K562 (cell line): ENCODE data around the gene GORASP1. TPM values are rescaled to one million over a fixed set of nuclear protein-coding genes. Genes with fewer than 3 reads are reported as not detected.

Experiments
- CHD1 ChIP-seq: fragments of 200-600 bp; sonication (generic); IDR thresholded peaks from one replicate; pipeline ENCODE4 v1.6.1; 2012; ENCODE audit warnings: mild to moderate bottlenecking, moderate library complexity, low read length, inconsistent platforms
- ERF ChIP-seq: fragments of 450-650 bp; formaldehyde crosslinking; IDR thresholded peaks from 2 replicates; pipeline ENCODE4 v1.4.0; 2020; ENCODE audit warnings: mild to moderate bottlenecking, mixed read lengths
- ETV6 ChIP-seq, 3 experiments: fragments of 150-350 bp in 1 of 3; sonication (generic) in 1 of 3; formaldehyde crosslinking in 1 of 3; IDR thresholded peaks; 2 replicates each; pipeline versions ENCODE4 v1.6.1 to v1.8.0; 2014 to 2022; ENCODE audit warnings: borderline replicate concordance in 2 of 3, low read depth in 2 of 3, antibody characterized with exemption in 1 of 3, low read length in 1 of 3, mild to moderate bottlenecking in 1 of 3, missing genetic modification reagents in 1 of 3
- GABPB2 ChIP-seq: fragments of 250-450 bp; sonication (Bioruptor Pico); conservative IDR thresholded peaks from 2 replicates; pipeline ENCODE4 v1.5.1; 2021; ENCODE audit warnings: mild to moderate bottlenecking
- LARP7 ChIP-seq: fragments of 450-650 bp; IDR thresholded peaks from 2 replicates; pipeline ENCODE4 v1.6.1; 2016
- NCOA6 ChIP-seq: fragments of 450-650 bp; IDR thresholded peaks from 2 replicates; pipeline ENCODE4 v1.6.1; 2017; ENCODE audit warnings: mild to moderate bottlenecking
- NR2C2 ChIP-seq, 2 experiments: fragments of 200-800 bp in 1 of 2; sonication (Bioruptor generic) in 1 of 2; sonication (generic) in 1 of 2; formaldehyde crosslinking in 1 of 2; IDR thresholded peaks; 2 replicates each; pipeline versions ENCODE4 v1.6.1 to v1.8.0; 2016 to 2022; ENCODE audit warnings: mild to moderate bottlenecking in 1 of 2, missing compliant biosample characterization in 1 of 2, missing genetic modification characterization in 1 of 2, missing genetic modification reagents in 1 of 2
- NRF1 ChIP-seq, 2 experiments: fragments of 450-650 bp; IDR thresholded peaks in 1 of 2; conservative IDR thresholded peaks in 1 of 2; 2 replicates each; pipeline ENCODE4 v1.6.1; 2014; ENCODE audit warnings: mild to moderate bottlenecking in 2 of 2
- PML ChIP-seq: IDR thresholded peaks from 2 replicates; pipeline ENCODE4 v1.6.1; 2012; ENCODE audit warnings: low read length, inconsistent platforms
- POLR2B ChIP-seq: fragments of 450-650 bp; IDR thresholded peaks from 2 replicates; pipeline ENCODE4 v1.6.1; 2018; ENCODE audit warnings: low read depth; ENCODE audit not compliant: partially characterized antibody
- RCOR1 ChIP-seq, 2 experiments: IDR thresholded peaks; 2 replicates each; pipeline ENCODE4 v1.6.1; 2012; ENCODE audit warnings: low read depth in 2 of 2, low read length in 2 of 2, borderline replicate concordance in 1 of 2, improper control_type of control experiment in 1 of 2
- ZNF431 ChIP-seq: sonication (generic); formaldehyde crosslinking; IDR thresholded peaks from 2 replicates; pipeline ENCODE4 v1.8.0; 2022; ENCODE audit warnings: mild to moderate bottlenecking, missing genetic modification reagents
- ZSCAN32 ChIP-seq: fragments of 450-650 bp; formaldehyde crosslinking; IDR thresholded peaks from 2 replicates; pipeline ENCODE4 v1.4.0; 2020; ENCODE audit warnings: mild to moderate bottlenecking, moderate library complexity
- ZZZ3 ChIP-seq: fragments of 450-650 bp; IDR thresholded peaks from 2 replicates; pipeline ENCODE4 v1.6.1; 2016; ENCODE audit warnings: antibody characterized with exemption, mild to moderate bottlenecking, moderate library complexity
- polyA plus RNA-seq, 8 experiments: library from polyadenylated mRNA; depleted of rRNA in 4 of 8; stranded (reverse) in 5 of 8; unstranded in 3 of 8; fragments of >200 nt; fragmentation: Nextera tagmentation in 2 of 8; fragmentation: Illumina TruSeq in 1 of 8; extraction: Ambion mirVana in 2 of 8; extraction: Trizol in 1 of 8; gene quantifications; 2 replicates each; pipeline versions ENCODE4 v1.2.1 to v1.2.3, GENCODE V29; 2011 to 2014; ENCODE audit warnings: inconsistent platforms in 1 of 8, missing spikeins in 1 of 8
- total RNA-seq, 7 experiments: library from RNA; depleted of rRNA in 6 of 7; stranded (reverse); fragments of >200 nt in 6 of 7; fragmentation: Illumina TruSeq in 2 of 7; extraction: Trizol in 2 of 7; gene quantifications; 2 replicates each; pipeline versions ENCODE4 v1.2.1 to v1.2.3, GENCODE V29; 2011 to 2021; ENCODE audit warnings: low replicate concordance in 1 of 7
- TF ChIP-seq, protein P1 (sequence below): sonication (generic); formaldehyde crosslinking; IDR thresholded peaks from 2 replicates; pipeline ENCODE4 v1.8.1; 2023; ENCODE audit warnings: missing genetic modification reagents, mild to moderate bottlenecking, borderline replicate concordance
- TF ChIP-seq, protein P2 (sequence below), 3 experiments: fragments of 200-800 bp in 1 of 3; sonication (Bioruptor generic) in 1 of 3; sonication (generic) in 1 of 3; formaldehyde crosslinking in 1 of 3; IDR thresholded peaks; 2 replicates each; pipeline versions ENCODE4 v1.6.1 to v1.8.0; 2016 to 2022; ENCODE audit warnings: mild to moderate bottlenecking in 2 of 3, missing compliant biosample characterization in 2 of 3, missing genetic modification characterization in 2 of 3, missing genetic modification reagents in 1 of 3
- TF ChIP-seq, protein P3 (sequence below), 2 experiments: IDR thresholded peaks; 2 replicates each; pipeline ENCODE4 v1.6.1; 2011; ENCODE audit warnings: borderline replicate concordance in 1 of 2, control low read depth in 1 of 2, low read depth in 1 of 2, low read length in 1 of 2, mild to moderate bottlenecking in 1 of 2, mixed read lengths in 1 of 2, moderate library complexity in 1 of 2; ENCODE audit not compliant: insufficient read depth in 1 of 2, insufficient read length in 1 of 2, poor library complexity in 1 of 2, severe bottlenecking in 1 of 2; ENCODE audit errors: extremely low read depth in 1 of 2

GORASP1 gene
- total and polyA plus RNA-seq, 9 of the 15 experiments (the other 6 are each of a cell fraction or from before 2014, with no cell fraction given) = 8.4 to 87.9 (median 67.6) TPM

- no peak for TF ChIP-seq ZSCAN32 (CRISPR knock-in tag)
- TF ChIP-seq NRF1 (conservative IDR thresholded peaks at IDR 0.05 in 1 of 2, IDR thresholded peaks at IDR 0.05 in 1 of 2) = peak; percentile 33 to 57; a peak in 3 of 4 replicates
- 0 out of 2 replicates have a peak, but pooled peaks have one; percentile 39 for TF ChIP-seq ERF
- no peak for TF ChIP-seq ZNF431 (CRISPR knock-in tag)
- no peak for TF ChIP-seq CHD1
- TF ChIP-seq NCOA6 = no peak
- no peak for TF ChIP-seq PML
- TF ChIP-seq RCOR1 (IDR thresholded peaks at IDR 0.05; ENCODE audit: borderline replicate concordance in 1 of 2, low read depth in 2 of 2, low read length in 2 of 2) = peak in 1 of 2 experiments; percentile 78; a peak in 2 of 4 replicates
- TF ChIP-seq LARP7 = 0 out of 2 replicates have a peak, but pooled peaks have one; percentile 23
- no peak for TF ChIP-seq GABPB2 (CRISPR knock-in tag)
- TF ChIP-seq, protein P1, sequence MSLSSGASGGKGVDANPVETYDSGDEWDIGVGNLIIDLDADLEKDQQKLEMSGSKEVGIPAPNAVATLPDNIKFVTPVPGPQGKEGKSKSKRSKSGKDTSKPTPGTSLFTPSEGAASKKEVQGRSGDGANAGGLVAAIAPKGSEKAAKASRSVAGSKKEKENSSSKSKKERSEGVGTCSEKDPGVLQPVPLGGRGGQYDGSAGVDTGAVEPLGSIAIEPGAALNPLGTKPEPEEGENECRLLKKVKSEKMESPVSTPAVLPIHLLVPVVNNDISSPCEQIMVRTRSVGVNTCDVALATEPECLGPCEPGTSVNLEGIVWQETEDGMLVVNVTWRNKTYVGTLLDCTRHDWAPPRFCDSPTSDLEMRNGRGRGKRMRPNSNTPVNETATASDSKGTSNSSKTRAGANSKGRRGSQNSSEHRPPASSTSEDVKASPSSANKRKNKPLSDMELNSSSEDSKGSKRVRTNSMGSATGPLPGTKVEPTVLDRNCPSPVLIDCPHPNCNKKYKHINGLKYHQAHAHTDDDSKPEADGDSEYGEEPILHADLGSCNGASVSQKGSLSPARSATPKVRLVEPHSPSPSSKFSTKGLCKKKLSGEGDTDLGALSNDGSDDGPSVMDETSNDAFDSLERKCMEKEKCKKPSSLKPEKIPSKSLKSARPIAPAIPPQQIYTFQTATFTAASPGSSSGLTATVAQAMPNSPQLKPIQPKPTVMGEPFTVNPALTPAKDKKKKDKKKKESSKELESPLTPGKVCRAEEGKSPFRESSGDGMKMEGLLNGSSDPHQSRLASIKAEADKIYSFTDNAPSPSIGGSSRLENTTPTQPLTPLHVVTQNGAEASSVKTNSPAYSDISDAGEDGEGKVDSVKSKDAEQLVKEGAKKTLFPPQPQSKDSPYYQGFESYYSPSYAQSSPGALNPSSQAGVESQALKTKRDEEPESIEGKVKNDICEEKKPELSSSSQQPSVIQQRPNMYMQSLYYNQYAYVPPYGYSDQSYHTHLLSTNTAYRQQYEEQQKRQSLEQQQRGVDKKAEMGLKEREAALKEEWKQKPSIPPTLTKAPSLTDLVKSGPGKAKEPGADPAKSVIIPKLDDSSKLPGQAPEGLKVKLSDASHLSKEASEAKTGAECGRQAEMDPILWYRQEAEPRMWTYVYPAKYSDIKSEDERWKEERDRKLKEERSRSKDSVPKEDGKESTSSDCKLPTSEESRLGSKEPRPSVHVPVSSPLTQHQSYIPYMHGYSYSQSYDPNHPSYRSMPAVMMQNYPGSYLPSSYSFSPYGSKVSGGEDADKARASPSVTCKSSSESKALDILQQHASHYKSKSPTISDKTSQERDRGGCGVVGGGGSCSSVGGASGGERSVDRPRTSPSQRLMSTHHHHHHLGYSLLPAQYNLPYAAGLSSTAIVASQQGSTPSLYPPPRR (CRISPR knock-in tag) = no peak; the same call in 1 of the 2 replicates
- no peak for TF ChIP-seq NR2C2 (CRISPR knock-in tag; IDR thresholded peaks at IDR 0.05)
- TF ChIP-seq NR2C2 (tag; IDR thresholded peaks at IDR 0.05) = no peak
- TF ChIP-seq, protein P2, sequence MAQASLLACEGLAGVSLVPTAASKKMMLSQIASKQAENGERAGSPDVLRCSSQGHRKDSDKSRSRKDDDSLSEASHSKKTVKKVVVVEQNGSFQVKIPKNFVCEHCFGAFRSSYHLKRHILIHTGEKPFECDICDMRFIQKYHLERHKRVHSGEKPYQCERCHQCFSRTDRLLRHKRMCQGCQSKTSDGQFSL (CRISPR knock-in tag; IDR thresholded peaks at IDR 0.05) = no peak
- TF ChIP-seq, protein P2 (tag; IDR thresholded peaks at IDR 0.05) = no peak
- TF ChIP-seq POLR2B = peak; percentile 81
- no peak for TF ChIP-seq ZZZ3
- TF ChIP-seq, protein P3, sequence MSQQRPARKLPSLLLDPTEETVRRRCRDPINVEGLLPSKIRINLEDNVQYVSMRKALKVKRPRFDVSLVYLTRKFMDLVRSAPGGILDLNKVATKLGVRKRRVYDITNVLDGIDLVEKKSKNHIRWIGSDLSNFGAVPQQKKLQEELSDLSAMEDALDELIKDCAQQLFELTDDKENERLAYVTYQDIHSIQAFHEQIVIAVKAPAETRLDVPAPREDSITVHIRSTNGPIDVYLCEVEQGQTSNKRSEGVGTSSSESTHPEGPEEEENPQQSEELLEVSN (IDR thresholded peaks at IDR 0.05; ENCODE audit: borderline replicate concordance in 1 of 2, extremely low read depth in 1 of 2, insufficient read depth in 1 of 2, insufficient read length in 1 of 2, low read depth in 1 of 2, low read length in 1 of 2, poor library complexity in 1 of 2, severe bottlenecking in 1 of 2) = peak in 1 of 2 experiments; percentile 40
- no peak for TF ChIP-seq ETV6 (IDR thresholded peaks at IDR 0.05; ENCODE audit: borderline replicate concordance in 1 of 2, low read depth in 2 of 2, low read length in 1 of 2)
- TF ChIP-seq ETV6 (CRISPR knock-in tag; IDR thresholded peaks at IDR 0.05; ENCODE audit: borderline replicate concordance) = no peak
These were observed 47.0 kb upstream of the GORASP1 start (continued) for GRCh38 chr3:39154280-39155021.
